BE2C (cell line): Measurements from ENCODE around the gene RHAG.
"Not testable (repeated sequence)": the region's sequence is repeated elsewhere in the genome, so short reads cannot be mapped to it uniquely, and the experiment has no call there.

Source experiments
- DNase-seq: peaks from one replicate; pipeline ENCODE4 v3.0.0-alpha.2; 2020
- H3K27me3 ChIP-seq: fragments of 250-450 bp; sonication (Bioruptor Pico); 2 replicates; pipeline ENCODE4 v1.5.1; 2020; ENCODE audit warnings: mild to moderate bottlenecking
- H3K36me3 ChIP-seq: fragments of 250-450 bp; sonication (Bioruptor Pico); 2 replicates; pipeline ENCODE4 v1.5.1; 2020; ENCODE audit warnings: mild to moderate bottlenecking
- H3K4me1 ChIP-seq: fragments of 250-450 bp; sonication (Bioruptor Pico); 2 replicates; pipeline ENCODE4 v1.5.1; 2020
- H3K4me3 ChIP-seq: 2 replicates; pipeline ENCODE4 v1.5.1; 2011; ENCODE audit warnings: low read depth, low read length
- H3K9me3 ChIP-seq: fragments of 250-450 bp; sonication (Bioruptor Pico); 2 replicates; pipeline ENCODE4 v1.5.1; 2020
- CTCF ChIP-seq: IDR thresholded peaks from 2 replicates; pipeline ENCODE4 v1.5.1; 2012; ENCODE audit warnings: mild to moderate bottlenecking, low read depth, low read length

The RHAG gene

GRCh38 chr6:49609285-49609684, 27.4 kb downstream of the RHAG start:
- DNase-seq = no peak

GRCh38 chr6:49608275-49608674, 28.4 kb downstream of the RHAG start:
- H3K9me3 ChIP-seq, H3K27me3 ChIP-seq, DNase-seq, H3K36me3 ChIP-seq, H3K4me1 ChIP-seq, H3K4me3 ChIP-seq: not testable (repeated sequence)

More at GRCh38 chr6:49609285-49609684, 27.4 kb downstream of the RHAG start:
- no peaks in the 10 kb centered on the region for H3K9me3 ChIP-seq
- no peak overlapping the region for H3K4me3 ChIP-seq
- H3K27me3 ChIP-seq = peaks cover 10% of the 10 kb centered on the region
- no peaks in the 10 kb centered on the region for H3K36me3 ChIP-seq
- H3K4me1 ChIP-seq = no peaks in the 10 kb centered on the region
- no peak for TF ChIP-seq CTCF

- H3K9me3 ChIP-seq = no peaks in the 10 kb centered on the region
- H3K36me3 ChIP-seq = no peaks in the 10 kb centered on the region
- peaks cover 10% of the 10 kb centered on the region for H3K27me3 ChIP-seq
- no peak for DNase-seq
- no peaks in the 10 kb centered on the region for H3K4me1 ChIP-seq
- no peak overlapping the region for H3K4me3 ChIP-seq
- no peak for TF ChIP-seq CTCF
Observed at GRCh38 chr6:49607391-49607982, 29.2 kb downstream of the RHAG start.

DNA sequence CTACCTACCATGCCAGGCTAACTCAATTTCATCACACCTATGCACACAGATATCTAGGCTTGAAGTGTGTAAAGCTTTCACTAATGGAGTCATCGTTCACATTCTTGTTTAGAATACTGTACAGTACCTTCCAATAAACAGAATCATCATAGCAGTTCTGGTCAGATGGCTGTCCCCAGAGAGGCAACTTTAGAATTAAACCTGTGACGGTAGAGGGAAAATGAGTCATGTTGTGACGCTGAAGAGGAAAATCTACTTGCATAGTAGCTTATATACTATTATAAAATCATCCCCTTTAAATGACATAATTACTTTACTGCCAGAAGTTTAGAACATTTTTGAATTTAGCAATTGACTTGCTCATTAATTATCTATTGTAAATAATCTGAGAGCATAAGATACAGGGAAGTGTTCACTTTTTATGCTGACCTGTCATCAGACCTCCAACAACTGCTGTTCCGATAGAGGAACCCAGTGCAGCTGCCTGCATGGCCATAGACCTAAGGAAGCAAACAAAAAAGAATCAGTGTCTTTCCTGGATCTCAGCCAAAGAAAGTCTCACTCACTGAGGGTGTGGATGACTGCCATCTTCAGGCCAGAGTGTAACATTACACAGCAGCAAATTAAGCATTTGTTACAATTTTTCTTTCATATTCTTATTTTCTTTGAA, 29.8 kb downstream of the RHAG start:
- peak; percentile 86 for TF ChIP-seq CTCF
- DNase-seq = peak; percentile 64
- Histone ChIP-seq H3K9me3 (no peaks in the 10 kb centered on the region), H3K27me3 (peaks cover 10% of the 10 kb centered on the region; the same call in 1 of the 2 replicates), H3K4me1 (no peaks in the 10 kb centered on the region), H3K36me3 (no peaks in the 10 kb centered on the region), H3K4me3 (no peak overlapping the region)

DNA sequence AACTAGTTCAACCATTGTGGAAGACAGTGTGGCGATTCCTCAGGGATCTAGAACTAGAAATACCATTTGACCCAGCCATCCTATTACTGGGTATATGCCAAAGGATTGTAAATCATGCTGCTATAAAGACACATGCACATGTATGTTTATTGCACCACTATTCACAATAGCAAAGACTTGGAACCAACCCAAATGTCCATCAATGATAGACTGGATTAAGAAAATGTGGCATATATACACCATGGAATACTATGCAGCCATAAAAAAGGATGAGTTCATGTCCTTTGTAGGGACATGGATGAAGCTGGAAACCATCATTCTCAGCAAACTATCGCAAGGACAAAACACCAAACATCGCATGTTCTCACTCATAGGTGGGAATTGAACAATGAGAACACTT, 32.6 kb downstream of the RHAG start:
- not testable (repeated sequence) for H3K4me3 ChIP-seq, H3K9me3 ChIP-seq, H3K4me1 ChIP-seq, H3K36me3 ChIP-seq, DNase-seq, H3K27me3 ChIP-seq

DNA sequence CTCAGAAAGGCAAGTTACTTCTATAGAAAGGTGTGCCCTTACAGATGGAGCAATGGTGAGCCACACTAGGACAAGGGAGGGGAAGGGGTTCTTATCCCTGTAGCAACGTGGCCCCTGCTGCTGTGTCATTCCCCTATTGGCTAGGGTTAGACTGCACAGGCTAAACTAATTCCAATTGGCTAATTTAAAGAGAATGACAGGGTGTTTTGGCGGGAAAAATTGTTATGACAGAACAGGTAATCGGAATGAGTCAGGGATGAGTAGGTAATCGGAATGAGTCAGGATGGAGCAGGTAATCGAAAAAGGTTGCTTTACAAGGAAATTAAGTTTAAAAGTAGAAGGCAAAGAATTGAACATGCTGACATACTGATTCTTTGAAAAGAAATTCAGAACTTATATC, 49.4 kb downstream of the RHAG start:
- not testable (repeated sequence) for H3K36me3 ChIP-seq, H3K9me3 ChIP-seq, H3K4me1 ChIP-seq, H3K27me3 ChIP-seq, H3K4me3 ChIP-seq, DNase-seq

DNA sequence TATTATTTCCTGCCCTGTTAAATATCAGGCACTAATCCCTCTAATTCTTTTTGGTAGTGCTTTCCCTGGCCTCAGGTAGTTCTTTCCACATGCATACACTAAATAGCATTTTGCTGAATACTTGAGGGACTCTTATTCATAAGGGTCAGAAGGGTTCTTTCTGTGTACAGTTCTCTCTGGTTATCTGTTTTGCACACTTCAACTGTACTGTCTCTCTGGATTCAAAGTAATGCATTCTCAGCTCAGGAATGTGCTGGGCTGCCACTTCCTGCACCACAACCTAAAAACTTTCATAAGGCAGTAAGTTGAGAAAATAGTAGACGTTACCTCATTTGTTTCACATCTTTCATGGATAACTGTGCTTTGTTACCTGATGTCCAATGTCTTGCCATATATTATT, 54.1 kb downstream of the RHAG start:
- Histone ChIP-seq H3K9me3 (no peaks in the 10 kb centered on the region), H3K4me1 (no peaks in the 10 kb centered on the region), H3K27me3 (no peaks in the 10 kb centered on the region), H3K4me3 (no peak overlapping the region), H3K36me3 (no peaks in the 10 kb centered on the region)
- DNase-seq = no peak
- no peak for TF ChIP-seq CTCF
